ENCODE measurements around the gene CTLA4.

CTLA4 gene

DNA sequence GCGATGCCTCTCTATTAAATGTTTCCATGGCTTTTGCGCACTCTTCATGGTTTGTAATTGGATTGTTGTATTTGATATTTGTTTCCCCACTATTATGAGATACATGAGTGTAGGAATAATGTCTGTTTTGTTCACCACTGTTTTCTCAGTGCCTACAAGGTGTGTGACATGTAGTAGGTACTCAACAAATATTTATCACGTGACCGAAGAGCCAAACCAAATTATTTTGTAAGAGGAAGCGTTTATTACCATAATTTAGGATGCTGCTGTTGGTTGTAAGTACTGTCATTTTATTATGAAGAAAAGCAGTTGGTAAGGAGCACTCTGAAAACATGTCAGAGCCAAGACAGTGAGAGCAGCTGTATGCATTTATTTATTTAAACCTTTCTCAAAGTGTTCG is 32.2 kb upstream of the CTLA4 start:
- DNase-seq (ENCODE audit: extremely low read depth, insufficient read length) = no peak
- no peaks in the 10 kb centered on the region; the same call in 1 of the 2 replicates for H3K27me3 ChIP-seq (replicated peaks; ENCODE audit: control insufficient read depth, insufficient read depth, low read length)
- H3K4me3 ChIP-seq (replicated peaks; ENCODE audit: low read depth, low read length) = no peak overlapping the region
- TF ChIP-seq, protein P1, sequence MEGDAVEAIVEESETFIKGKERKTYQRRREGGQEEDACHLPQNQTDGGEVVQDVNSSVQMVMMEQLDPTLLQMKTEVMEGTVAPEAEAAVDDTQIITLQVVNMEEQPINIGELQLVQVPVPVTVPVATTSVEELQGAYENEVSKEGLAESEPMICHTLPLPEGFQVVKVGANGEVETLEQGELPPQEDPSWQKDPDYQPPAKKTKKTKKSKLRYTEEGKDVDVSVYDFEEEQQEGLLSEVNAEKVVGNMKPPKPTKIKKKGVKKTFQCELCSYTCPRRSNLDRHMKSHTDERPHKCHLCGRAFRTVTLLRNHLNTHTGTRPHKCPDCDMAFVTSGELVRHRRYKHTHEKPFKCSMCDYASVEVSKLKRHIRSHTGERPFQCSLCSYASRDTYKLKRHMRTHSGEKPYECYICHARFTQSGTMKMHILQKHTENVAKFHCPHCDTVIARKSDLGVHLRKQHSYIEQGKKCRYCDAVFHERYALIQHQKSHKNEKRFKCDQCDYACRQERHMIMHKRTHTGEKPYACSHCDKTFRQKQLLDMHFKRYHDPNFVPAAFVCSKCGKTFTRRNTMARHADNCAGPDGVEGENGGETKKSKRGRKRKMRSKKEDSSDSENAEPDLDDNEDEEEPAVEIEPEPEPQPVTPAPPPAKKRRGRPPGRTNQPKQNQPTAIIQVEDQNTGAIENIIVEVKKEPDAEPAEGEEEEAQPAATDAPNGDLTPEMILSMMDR (IDR thresholded peaks at IDR 0.05; ENCODE audit: insufficient read depth, low read length, poor library complexity, severe bottlenecking) = no peak
- H3K36me3 ChIP-seq (ENCODE audit: control insufficient read depth, insufficient read depth, low read length) = no peaks in the 10 kb centered on the region

DNA sequence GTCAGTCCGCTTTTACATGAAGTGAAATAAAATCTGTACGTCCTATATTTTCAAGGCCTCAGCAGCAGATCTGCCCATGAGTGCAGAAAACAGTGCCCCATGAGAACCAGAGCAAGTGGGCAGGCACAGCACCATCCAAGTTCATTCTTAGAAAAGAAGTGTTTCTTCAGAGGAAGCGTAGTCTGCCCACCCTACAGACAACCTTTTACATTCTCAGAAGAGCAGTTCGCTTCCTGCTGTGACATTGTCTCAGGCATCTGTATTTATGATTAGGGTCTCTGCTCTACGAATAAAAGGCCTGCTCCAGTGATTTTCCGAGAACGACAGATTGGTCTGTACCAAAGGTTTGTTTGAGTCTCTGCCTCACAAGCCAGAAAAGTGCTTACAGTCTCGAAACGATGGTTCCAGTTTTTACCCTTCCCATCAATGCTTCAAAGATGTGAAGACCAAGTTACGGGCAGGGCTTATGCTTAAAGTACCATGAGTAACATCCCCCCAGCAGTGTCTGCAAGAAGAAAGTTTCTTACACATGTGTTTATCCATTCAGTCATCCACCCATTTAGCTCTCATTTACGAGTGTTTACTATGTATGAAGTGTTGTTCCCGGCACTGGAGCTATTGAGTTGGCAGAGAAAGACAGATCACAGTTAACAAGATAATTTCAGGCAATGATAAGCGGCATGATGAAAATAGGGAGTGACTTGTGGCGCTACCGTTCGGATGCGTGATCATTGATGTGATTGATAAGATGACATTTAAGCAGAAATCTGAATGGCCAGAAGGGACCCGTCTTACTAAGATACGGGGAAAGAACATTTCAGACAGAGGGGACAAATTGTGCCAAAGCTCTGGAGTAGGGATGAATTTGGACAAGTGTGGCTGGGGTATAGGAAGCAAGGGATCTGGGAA is 31.4 kb upstream of the CTLA4 start:
- no peak for DNase-seq (ENCODE audit: extremely low read depth, insufficient read length)
- TF ChIP-seq, protein P1 (IDR thresholded peaks at IDR 0.05; ENCODE audit: insufficient read depth, low read length, poor library complexity, severe bottlenecking) = no peak
- H3K36me3 ChIP-seq (ENCODE audit: control insufficient read depth, insufficient read depth, low read length) = no peaks in the 10 kb centered on the region
- H3K4me3 ChIP-seq (replicated peaks; ENCODE audit: low read depth, low read length) = no peak overlapping the region
- no peaks in the 10 kb centered on the region; the same call in 1 of the 2 replicates for H3K27me3 ChIP-seq (replicated peaks; ENCODE audit: control insufficient read depth, insufficient read depth, low read length)

GRCh38 chr2:203840655-203841205 is 26.8 kb upstream of the CTLA4 start:
- DNase-seq (ENCODE audit: extremely low read depth, insufficient read length) = no peak
- TF ChIP-seq, protein P1 (IDR thresholded peaks at IDR 0.05; ENCODE audit: insufficient read depth, low read length, poor library complexity, severe bottlenecking) = no peak
- H3K27me3 ChIP-seq (replicated peaks; ENCODE audit: control insufficient read depth, insufficient read depth, low read length) = no peaks in the 10 kb centered on the region; the same call in 1 of the 2 replicates
- no peak overlapping the region for H3K4me3 ChIP-seq (replicated peaks; ENCODE audit: low read depth, low read length)
- H3K36me3 ChIP-seq (ENCODE audit: control insufficient read depth, insufficient read depth, low read length) = no peaks in the 10 kb centered on the region

DNA sequence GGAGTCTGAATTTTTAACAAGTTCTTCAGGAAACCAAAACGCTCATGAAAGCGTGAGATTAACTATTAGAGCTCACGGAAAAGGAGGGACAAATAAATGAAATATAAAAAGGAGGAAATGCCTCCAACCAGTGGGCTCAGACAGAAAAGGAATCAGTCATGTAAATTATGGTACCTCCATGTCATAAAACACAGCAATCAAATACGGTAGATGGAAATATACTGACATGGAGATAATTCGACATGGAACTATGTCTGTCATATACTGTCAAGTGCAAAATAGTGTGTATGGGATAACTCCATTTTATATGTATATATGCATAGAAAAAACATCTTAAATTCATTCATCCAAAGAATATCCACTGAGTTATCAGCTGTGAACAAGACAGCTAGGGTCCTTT is 25.9 kb upstream of the CTLA4 start:
- DNase-seq (ENCODE audit: extremely low read depth, insufficient read length) = no peak
- TF ChIP-seq, protein P1 (IDR thresholded peaks at IDR 0.05; ENCODE audit: insufficient read depth, low read length, poor library complexity, severe bottlenecking) = no peak
- H3K27me3 ChIP-seq (replicated peaks; ENCODE audit: control insufficient read depth, insufficient read depth, low read length) = no peaks in the 10 kb centered on the region; the same call in 1 of the 2 replicates
- H3K4me3 ChIP-seq (replicated peaks; ENCODE audit: low read depth, low read length) = no peak overlapping the region
- H3K36me3 ChIP-seq (ENCODE audit: control insufficient read depth, insufficient read depth, low read length) = no peaks in the 10 kb centered on the region

DNA sequence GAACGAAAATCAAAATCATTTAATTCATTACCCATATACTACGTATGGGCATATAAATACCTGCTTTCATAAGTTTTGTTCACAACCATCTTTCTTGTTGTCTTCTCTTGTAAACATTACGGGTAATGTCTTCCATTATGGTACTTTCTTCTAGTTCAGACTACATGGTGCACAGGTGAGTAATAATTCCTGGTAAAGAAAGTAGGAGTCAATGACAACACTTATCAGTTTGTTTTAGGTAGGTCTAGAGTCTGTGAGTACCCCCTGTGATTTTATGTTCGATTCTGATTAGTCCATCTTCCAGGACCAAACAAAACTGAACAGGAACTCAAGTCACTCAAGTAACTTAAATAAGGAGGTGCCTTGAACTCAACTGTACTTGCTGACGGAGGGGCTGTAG is 25.2 kb upstream of the CTLA4 start:
- TF ChIP-seq, protein P1 (IDR thresholded peaks at IDR 0.05; ENCODE audit: insufficient read depth, low read length, poor library complexity, severe bottlenecking) = no peak
- no peaks in the 10 kb centered on the region; the same call in 1 of the 2 replicates for H3K27me3 ChIP-seq (replicated peaks; ENCODE audit: control insufficient read depth, insufficient read depth, low read length)

More for the DNA sequence above, 25.2 kb upstream of the CTLA4 start:
- H3K4me3 ChIP-seq (replicated peaks; ENCODE audit: low read depth, low read length) = no peak overlapping the region
- DNase-seq (ENCODE audit: extremely low read depth, insufficient read length) = no peak
- no peaks in the 10 kb centered on the region for H3K36me3 ChIP-seq (ENCODE audit: control insufficient read depth, insufficient read depth, low read length)
